ENCODE data around the gene NUDT16L1.
"Not testable (repeated sequence)": the region's sequence is repeated elsewhere in the genome, so short reads cannot be mapped to it uniquely, and the experiment has no call there.

The NUDT16L1 gene

DNA sequence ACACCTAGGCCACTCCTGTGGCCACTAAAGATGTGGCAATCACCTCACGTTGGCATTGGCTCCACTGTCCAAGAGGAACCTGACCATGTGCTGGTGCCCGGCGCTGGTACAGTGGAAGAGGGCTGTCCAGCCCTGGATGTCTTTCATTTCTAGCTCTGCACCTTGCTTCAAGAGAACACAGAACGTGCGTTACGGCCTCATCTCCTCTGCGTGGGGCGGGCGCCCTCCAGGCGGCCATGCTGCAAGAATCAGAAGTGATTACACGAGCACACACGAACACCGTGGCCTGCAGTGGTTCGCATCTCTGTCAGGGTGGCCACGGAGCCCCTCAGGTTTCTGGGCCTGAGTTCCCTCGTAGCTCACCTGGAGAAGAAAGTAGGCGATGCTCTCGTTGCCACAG, 33.3 kb downstream of the NUDT16L1 start:
- DNase-seq, result no peak

DNA sequence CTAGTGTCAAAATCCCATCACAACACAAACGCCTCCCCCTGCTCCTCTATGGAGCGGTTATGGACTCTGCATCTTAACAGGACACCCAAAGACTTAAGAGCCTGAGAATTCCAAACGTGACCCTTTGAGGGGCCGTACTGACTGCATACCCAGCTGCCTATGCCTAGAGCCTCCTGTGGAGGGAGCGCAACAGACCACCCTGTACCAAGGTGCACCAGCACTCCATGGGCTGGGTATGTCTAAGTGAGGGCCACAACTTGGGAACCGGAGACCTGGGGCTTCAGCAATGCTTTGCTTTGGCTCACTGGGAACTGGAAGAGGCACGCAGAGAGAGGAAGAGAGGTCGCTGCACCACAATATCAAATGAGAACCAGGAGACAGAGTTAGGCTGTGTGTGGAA, 35.3 kb downstream of the NUDT16L1 start:
- no peak for DNase-seq

DNA sequence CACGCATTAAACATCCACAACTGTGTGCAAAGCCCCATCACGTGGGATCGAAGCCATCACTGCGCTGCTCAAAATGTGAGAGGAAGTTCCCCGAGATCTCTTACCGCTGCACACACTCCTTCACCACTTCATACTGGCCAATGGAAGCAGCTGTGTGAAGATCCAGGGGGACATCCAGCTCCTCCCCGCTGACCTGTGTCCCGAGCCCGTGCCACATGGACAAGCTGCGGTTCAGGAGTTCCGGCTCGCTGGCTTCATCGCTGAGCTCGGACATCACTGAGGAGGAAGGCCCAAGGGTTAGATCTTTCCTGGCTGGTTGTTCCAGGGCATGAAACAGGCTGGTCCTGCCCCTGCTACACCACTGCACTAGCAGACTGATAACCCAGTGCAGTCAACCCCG, 36.5 kb downstream of the NUDT16L1 start:
- DNase-seq, result no peak

DNA sequence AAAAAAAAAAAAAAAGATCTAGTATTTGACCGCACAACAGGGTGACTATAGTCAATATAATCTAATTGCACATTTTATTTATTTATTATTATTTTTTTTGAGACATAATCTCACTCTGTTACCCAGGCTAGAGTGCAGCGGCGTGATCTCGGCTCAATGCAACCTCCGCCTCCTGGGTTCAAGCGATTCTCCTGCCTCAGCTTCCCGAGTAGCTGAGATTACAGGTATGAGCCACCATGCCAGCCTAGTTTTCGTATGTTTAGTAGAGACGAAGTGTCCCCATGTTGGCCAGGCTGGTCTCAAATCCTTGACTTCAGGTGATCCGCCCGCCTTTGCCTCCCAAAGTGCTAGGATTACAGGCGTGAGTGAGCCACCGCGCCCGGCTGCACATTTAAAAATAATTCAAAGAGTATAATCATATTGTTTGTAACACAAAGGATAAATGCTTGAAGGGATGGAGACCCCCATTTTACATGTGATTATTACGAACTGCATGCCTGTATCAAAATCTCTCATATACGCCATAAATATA, 39.9 kb downstream of the NUDT16L1 start:
- no peak for DNase-seq

DNA sequence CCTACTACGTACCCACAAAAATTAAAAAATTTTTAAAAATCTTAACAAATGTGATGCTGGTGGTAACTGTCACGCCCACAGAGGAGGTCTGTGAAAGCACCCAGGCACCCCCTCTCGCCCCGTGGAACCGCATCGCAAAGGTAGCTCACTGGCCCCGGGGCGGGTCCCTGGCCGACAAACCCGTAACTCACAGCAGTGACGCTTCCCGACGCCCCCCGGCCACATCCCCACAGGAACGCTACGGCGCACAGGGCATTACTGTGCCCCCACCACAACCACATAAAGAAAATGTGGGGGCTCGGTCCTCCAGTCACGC, 40.3 kb downstream of the NUDT16L1 start:
- no peak for DNase-seq

DNA sequence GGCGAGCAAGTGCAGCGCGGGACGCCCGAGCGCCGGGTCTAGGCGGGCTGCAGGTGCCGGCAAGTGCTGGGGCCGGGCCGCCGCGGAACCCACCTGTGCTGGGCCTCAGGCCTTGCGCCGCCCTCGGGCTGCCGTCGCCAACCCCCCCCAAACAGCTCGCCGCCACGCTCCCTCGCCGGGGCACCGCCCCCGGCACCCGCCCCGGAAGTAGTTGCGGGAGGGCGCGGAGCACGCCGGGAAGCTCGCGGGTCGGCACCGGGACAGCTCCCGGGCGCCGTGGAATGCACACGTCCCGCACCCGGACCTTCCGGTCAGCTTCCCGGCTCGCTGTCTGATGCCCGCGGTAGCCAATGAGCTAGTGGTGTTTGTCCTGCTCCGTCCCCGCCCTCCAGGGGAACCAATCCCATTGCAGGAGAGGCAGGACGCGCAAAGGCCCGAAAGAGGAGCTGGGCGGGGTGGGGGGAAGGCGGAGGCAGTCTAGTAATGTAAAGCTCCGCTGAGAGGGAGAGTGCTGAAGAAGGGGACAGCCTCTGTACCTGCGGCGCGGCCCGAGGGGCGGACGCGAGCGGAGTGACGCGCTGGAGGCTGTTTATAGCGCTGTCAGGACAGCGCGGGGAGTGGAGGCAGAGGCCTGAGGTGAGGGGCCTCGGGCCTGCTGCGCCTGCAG, 40.8 kb downstream of the NUDT16L1 start, which contains the start of the genes ANKS3 and DNAAF8:
TSS of gene ANKS3 (minus strand) at position 209 of the 667 bp plus-strand sequence. CDS start 4,122 bp downstream, outside the sequence.
TSS of gene DNAAF8 (plus strand) at position 475 of the 667 bp plus-strand sequence. CDS start 1,978 bp downstream, outside the sequence.
- DNase-seq, result peak; percentile 43

DNA sequence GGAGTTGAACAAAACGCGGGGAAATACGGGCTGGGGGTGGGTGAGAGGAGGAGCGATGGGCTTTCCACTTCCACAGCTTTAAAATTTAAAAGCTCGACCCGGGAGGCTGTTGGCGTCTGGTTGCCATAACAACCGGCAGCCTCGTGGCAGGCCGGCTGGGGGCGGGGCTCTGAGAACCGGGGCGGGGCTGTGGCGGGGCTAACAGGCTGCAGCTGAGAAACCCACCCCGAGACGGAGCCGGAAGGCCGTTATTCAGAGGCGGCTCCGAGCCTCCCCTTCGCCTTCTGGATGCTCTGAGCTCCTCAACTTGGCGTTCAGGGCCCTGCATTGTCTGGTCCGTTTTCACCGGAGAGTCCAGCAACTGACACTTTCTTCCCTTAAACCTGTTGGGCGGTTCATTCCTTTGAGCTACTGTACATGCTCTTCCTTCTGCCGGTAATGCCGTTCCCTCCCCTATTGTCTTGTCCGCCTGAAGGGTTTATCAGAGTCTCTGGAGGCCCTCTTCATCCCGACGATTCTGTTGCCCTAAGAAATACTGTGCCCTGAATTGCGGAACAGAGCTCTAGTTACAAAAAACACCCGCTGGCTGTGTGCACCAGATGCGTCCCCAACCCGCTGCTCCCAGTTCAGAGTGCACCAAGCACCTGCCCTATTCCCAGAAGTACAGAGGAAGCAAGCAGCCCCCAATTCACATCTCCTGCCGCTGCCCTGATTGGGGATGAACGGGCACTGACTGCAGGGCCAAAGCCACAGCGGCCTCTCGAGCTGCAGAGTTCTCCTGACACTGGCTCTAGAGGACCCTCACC, 41.6 kb downstream of the NUDT16L1 start:
- DNase-seq, result no peak

DNA sequence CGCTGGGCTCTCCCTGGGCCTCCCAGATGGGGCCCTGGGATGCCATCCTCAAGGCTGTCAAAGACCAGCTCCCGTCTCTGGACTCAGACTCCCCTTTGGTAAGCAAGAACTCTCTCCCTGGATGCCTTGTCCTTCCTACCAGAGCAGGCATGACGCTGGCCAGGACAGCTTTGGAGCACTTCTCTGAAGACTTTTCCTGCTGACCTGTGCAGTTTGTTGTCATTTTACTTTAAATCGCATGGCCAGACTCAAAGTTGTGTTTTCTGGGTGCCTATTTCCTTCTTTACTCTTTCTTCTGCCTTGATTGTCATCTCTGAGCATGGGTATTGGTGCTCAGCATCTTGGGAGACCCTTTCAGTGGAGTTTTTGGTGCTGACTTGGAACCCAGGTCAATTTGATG, 43.2 kb downstream of the NUDT16L1 start:
- DNase-seq, result no peak

DNA sequence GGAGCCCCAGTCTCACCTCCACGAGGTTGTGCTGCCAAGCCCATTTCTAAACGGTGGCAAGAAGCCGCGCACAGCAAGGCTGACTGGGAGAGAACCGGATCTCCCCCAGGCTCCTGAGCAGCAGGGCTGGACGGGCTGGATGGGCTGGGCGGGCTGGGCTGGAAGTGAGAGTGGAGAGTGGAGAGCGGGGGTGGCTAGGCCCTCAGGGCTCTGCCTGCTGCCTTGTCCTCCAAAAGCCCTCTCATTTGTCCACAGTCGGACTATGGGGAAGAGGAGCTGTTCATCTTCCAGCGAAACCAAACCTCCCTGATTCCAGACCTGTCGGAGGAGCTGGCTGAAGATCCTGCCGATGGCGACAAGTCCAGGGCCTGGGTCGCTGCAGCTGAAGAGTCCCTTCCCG, 44.2 kb downstream of the NUDT16L1 start:
- DNase-seq, result no peak

DNA sequence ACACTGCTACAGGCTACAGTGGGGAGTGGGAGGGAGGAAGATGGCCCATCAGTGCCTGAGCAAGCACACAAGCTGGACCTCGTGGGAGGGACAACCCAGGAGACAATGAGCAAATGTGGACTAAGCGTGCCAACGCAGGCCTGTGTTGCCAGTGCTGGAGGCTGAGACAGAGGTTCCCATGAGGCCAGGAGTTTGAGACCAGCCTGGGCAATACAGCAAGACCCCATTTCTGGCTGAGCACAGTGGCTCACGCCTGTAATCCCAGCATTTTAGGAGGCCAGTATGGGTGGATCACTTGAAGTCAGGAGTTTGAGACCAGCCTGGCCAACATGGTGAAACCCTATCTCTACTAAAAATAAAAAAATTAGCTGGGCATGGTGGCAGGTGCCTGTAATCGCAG, 45.0 kb downstream of the NUDT16L1 start:
- not testable (repeated sequence) for DNase-seq

DNA sequence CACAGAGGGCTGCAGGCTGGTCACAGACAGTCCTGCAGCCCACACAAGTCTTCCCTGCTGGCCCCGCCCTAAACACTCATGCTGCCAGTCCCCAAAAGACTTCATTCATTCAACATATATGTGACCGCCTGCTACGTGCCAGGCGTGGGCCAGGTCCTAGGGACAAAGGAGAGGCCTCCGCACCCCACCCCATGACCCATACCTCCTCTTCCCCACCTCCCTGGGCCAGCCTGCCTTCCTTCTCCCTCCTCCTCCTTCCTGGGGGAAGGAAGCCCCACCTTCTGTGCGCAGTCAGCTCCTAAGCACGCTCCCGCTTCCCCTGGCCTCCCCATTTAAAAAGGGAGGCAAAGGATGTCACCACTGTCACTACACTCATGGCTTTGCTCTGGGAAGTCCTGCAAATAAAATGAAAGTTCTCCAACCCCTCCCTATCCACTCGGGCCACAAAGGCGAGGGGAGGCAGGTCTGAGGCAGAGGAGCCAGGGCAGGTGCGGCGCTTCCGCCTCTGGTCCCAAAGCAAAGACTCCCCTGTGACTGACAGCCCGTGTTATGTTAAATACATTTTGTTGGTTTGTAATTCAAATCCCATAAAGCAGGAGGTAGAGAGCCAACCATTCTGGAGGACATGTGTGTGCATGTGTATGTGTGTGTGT, 50.0 kb downstream of the NUDT16L1 start:
- no peak for DNase-seq

DNA sequence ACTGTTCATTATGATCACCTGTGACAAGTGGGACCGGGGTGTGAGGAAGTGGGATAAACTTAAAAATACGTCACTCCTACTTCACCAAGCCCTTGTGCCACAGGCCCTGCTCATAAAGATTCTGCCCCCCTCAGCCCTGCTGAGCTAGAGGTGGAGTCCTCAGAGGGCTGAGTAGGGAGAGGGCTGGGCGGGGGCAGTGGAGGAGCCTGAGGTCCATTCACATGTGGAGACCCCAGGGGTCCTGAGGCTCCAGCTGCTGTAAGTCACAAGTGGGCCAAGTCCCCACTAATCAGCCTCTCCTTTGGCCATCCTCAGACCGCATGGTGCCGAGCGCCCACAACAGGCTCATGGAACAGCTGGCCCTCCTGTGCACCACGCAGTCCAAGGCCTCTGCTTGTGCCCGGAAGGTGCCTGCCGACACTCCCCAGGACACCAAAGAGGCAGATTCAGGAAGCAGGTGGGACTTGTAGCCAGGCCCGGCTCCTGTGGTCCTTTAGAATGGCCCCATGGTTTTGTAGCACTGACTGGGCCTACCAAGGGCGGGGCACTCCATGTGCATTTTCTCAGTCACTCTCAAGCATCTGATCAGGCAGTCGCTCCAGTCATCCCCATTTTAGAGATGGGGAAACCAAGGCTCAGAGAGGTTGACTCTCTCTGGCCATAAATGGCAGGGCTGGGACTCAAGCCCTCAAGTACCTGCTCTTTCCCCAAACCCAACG, 51.4 kb downstream of the NUDT16L1 start:
- DNase-seq, result no peak

DNA sequence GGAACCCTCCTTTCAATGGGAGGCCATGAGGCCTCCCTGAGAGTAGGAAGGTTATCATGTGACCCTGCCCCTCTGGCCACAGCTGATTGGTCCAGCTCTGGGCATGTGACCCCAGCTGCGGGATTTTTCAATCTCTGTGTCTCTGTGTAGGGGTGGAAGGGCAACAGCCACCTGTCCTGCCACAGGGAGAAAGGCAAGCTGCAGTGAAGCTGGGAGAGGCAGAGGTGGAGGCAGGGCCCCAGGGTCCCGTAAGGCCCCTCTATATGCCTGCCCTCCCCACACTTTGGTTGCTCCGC, 51.9 kb downstream of the NUDT16L1 start:
- DNase-seq, result no peak
